ENCODE measurements around the gene GADD45A. TPM values are rescaled to one million over a fixed set of nuclear protein-coding genes. Genes with fewer than 3 reads are reported as not detected.

Gene GADD45A
- total RNA-seq, 1 experiment from 2014 or later, result 24.1 TPM

DNA sequence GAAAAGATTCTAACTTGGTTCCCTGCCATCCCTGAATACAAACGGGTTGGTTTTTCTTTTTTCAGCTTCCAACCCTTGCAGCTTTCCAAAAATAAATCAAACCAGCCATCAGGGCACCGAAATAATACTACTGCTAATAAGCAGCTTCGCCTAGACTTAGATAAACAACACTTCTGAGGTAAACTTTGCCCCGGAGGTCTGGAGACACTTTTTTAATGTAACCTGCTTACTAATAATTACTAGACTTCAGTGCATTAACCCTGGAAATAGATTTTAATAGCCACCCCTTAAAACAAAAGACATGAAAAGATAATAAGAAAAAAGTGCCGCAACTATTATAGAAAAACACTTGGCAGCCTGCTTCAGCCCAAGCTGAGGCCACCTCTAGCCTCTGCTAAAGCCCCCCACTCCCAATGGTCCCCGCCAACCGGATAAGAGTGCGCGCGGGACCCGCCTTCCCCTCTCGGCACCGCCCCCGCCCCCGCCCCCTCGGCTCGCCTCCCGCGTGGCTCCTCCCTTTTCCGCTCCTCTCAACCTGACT lies 405 bp upstream of the GADD45A start:
- in situ Hi-C loops (cut with HindIII; ENCODE audit: low pct_unique_long_range_greater_than_20kb, low sequenced_read_pairs), result no loop called here
- no peak for DNase-seq (ENCODE audit: low read depth)

DNA sequence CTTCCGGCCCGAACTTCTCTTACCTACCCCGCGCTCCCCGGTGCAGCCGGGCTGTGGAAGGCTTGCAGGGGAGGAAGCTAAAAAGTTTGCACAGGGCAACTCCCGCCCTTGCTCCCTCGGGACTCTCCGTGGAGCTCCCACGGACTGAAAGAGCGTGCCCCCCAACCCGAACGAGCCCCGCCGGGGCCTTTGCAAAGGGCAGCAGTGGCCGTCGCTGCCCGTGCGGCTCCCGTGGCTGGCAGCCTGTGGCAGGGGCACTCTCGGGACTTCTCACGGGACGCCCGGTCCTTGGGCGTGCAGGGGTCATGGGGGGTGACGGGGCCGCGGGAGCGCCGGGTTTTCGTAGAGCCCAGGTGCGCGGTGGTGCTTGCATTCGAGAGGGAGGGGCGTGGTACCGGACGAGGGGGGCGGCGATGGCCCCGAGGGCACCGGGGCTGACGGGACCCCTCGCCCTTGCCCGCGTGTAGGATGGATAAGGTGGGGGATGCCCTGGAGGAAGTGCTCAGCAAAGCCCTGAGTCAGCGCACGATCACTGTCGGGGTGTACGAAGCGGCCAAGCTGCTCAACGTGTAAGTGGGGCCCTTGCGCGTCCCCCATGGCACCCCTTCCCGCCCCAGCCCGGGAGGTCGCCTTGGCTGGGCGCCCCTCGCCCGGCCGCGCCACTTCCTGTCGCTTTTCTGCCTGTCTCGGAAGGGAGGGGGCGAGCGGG lies 711 bp downstream of the GADD45A start:
- in situ Hi-C loops (cut with HindIII; ENCODE audit: low pct_unique_long_range_greater_than_20kb, low sequenced_read_pairs), result no loop called here
- peak; percentile 31 for DNase-seq (ENCODE audit: low read depth)

DNA sequence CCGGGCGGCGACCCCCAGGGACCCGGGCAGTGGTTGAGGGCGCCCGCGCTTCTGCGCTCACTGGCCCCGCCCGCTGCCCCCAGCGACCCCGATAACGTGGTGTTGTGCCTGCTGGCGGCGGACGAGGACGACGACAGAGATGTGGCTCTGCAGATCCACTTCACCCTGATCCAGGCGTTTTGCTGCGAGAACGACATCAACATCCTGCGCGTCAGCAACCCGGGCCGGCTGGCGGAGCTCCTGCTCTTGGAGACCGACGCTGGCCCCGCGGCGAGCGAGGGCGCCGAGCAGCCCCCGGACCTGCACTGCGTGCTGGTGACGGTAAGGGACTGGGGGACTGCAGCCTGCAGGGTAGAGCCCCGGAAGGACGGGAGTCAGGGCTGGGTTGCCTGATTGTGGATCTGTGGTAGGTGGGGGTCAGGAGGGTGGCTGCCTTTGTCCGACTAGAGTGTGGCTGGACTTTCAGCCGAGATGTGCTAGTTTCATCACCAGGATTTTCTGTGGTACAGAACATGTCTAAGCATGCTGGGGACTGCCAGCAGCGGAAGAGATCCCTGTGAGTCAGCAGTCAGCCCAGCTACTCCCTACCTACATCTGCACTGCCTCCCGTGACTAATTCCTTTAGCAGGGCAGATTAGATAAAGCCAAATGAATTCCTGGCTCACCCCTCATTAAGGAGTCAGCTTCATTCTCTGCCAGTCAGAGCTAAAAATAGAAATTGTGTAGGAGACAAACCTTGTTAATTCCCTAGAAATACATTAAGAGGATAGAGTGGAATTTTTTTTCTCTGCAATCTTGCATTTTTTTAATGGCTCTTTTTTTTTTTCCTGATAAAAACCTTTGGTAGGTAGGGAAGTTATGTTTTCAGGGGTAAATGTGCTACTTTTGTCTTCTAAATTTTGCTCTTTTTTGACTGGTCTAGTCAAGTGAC lies 1.5 kb downstream of the GADD45A start:
- in situ Hi-C loops (cut with HindIII; ENCODE audit: low pct_unique_long_range_greater_than_20kb, low sequenced_read_pairs), result no loop called here
- peak; percentile 93 for DNase-seq (ENCODE audit: low read depth)

DNA sequence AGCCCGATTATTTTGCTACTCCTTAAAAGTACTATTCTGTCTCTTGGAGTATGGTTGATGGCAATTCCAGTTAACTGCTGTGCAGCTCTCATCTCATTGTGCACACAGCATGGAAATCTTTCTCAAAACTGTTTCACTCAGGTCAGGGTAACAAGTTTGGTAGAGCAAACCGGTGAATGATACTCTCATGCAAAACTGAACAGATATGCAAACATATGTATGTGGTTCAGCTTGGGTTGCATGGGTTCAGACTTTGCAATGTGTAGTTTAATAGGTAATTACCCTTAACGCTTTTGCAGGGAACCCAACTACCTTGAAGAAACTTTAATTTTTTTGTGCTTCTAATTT lies 2.2 kb downstream of the GADD45A start:
- no peak for DNase-seq (ENCODE audit: low read depth)
- in situ Hi-C loops (cut with HindIII; ENCODE audit: low pct_unique_long_range_greater_than_20kb, low sequenced_read_pairs), result no loop called here

DNA sequence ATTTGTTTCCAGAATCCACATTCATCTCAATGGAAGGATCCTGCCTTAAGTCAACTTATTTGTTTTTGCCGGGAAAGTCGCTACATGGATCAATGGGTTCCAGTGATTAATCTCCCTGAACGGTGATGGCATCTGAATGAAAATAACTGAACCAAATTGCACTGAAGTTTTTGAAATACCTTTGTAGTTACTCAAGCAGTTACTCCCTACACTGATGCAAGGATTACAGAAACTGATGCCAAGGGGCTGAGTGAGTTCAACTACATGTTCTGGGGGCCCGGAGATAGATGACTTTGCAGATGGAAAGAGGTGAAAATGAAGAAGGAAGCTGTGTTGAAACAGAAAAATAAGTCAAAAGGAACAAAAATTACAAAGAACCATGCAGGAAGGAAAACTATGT lies 2.6 kb downstream of the GADD45A start:
- in situ Hi-C loops (cut with HindIII; ENCODE audit: low pct_unique_long_range_greater_than_20kb, low sequenced_read_pairs), result no loop called here

DNA sequence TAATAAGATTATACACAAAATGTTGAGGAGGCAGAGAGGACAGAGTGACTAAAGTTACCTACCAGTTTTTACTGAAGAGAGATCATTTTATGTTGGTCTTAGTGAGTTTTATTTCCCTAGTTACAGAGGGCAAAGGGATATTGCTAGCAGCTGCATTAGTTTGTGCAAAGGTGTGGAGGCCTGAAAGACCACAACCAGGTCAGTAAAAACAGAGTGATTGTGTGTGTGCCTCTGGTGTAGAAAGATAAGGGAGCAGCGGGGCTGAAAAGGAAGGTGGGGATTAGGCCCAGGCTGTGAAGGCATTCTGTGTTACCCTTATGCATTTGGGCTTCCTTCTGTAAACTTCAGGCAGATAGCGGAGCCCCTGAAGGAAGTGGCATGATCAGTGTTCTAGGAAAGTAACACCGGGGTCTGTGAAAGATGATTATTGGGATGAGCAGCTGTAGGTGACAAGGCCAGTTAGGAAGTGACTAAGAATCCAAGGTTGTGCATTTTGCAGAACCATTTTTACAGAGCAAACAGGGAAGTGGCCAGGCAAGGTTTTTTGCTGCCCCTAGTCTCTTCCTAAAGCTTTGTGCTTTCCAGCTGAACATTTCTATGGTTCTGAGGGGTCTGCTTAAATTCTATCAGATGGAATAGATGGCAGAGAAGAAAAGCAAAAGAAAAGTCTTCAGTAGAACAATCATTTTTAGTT lies 3.7 kb downstream of the GADD45A start:
- DNase-seq (ENCODE audit: low read depth), result peak; percentile 25
- in situ Hi-C loops (cut with HindIII; ENCODE audit: low pct_unique_long_range_greater_than_20kb, low sequenced_read_pairs), result no loop called here

More for the DNA sequence above, 2.6 kb downstream of the GADD45A start:
- peak; percentile 73 for DNase-seq (ENCODE audit: low read depth)

DNA sequence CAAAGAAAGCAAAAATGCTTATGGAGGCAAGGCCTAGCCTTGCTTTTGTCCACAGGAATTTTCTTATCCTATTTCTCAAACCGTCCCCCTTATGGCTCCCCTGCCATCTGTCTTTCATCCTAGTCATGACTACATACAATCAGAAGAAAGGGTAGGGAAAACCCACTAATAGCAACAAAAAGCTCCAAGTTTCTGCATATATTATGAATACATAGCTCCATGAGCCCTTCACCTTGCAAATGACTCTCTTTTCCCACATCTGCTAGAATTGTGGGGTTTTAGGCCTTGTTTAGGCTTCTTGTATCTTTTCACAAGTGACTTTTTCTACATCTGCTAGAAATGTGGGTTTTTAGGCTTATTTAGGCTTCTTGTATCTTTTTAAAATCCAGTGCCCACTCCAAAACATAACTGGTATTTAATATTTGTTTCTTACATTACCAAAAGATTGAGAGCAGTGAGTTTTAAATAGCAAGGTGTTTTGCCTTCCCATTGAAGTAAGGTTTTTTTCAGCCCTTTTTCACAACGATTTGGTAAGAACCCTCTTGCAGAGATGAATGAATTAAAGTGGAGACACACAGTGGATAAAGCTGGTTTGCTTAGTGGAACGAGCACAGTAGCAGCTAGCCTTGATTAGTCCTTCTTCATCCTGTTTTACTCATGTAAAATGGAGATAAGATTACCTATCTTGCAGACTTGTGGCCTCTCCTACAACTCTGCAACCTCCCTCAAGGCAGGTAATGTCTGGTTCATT lies 4.4 kb downstream of the GADD45A start:
- no peak for DNase-seq (ENCODE audit: low read depth)
- in situ Hi-C loops (cut with HindIII; ENCODE audit: low pct_unique_long_range_greater_than_20kb, low sequenced_read_pairs), result no loop called here

DNA sequence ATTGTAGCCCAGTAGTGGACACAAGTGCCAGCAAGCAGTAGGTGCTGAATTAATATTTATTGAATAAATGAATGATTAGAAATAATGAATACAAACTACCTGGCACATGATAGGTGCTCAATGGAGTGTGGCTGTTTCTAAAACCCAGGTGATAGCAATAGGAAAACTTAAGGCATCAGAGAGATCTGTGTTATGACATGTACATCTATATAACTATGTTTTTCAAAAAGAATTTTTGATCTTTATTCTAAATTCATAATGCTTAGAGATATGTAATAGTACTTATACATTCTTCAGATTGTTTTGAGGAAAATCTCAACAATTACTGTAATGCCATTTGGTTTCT lies 5.0 kb downstream of the GADD45A start:
- no peak for DNase-seq (ENCODE audit: low read depth)
- in situ Hi-C loops (cut with HindIII; ENCODE audit: low pct_unique_long_range_greater_than_20kb, low sequenced_read_pairs), result no loop called here

DNA sequence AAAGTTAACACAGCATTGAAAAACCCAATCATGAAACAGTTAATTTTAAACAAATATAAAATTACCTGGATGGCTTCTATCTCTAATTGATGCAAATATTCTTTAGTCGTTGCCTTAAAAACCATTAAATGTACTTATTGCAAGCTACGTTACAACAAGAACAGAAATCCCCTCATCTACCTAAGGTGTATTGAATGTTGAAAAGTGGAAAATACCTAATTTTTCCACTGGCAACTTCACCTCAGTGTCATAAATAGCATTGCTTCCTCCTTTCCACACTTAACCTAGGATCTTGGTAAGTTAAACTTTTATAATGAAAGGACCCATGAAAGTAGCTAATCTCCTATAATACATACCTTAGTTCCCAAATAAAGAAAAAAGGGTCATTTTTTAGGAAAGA lies 5.4 kb downstream of the GADD45A start:
- DNase-seq (ENCODE audit: low read depth), result no peak
- in situ Hi-C loops (cut with HindIII; ENCODE audit: low pct_unique_long_range_greater_than_20kb, low sequenced_read_pairs), result no loop called here

DNA sequence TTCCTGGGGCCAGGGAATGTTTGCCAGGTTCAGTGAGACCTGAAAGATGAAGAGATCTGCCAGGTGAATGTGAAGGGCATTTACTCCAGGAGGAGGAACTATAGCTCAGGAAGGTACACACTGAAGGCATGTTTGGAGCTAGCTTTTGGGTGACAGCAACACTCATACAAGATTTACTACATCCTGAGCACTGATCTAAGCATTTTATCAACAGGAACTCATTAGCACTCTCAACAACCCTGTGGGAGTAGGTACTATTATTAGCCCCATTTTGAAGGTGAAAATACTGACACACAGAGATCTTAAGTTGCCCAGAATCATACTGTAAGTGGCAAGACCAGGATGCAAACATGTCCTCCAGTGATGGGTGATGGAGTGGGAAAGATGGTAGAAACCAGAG lies 6.7 kb downstream of the GADD45A start:
- DNase-seq (ENCODE audit: low read depth), result no peak
- in situ Hi-C loops (cut with HindIII; ENCODE audit: low pct_unique_long_range_greater_than_20kb, low sequenced_read_pairs), result no loop called here

DNA sequence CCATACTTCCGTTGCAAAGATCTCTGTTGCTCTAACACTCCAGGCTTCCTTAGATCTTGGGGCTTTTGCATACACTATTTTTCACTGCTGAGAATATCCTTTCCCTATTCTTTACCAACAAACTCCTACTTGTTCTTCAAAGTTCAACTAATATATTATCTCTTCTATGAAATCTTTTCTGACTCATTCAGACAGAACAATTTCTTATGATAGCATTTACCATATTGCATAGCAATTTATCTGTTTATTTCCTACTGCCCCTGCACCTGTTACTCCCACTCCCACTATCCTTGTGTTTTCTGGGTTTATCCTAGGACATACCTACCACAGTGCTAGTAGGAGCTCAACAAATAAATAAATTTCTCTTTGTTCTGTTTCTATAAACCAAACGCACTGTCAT lies 11.0 kb downstream of the GADD45A start:
- in situ Hi-C loops (cut with HindIII; ENCODE audit: low pct_unique_long_range_greater_than_20kb, low sequenced_read_pairs), result no loop called here
- no peak for DNase-seq (ENCODE audit: low read depth)

DNA sequence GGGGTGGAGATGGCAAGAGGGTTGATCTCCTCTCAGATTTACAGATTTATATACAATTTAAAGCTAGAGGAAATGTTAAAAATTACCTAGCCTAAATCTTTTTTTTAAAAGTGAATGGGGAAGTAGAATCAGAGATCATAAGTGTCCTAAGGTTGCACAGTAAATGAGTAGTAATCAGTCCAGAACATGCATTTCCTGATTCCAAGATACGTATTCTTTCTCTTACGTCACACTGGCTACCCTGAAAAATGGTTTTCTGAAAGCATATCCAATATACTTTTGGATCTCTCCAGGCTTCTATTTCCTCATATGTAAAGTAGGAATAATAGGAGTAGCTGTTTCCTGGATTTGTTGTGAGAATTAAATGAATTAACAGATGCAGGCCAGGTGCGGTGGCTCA lies 11.7 kb downstream of the GADD45A start:
- in situ Hi-C loops (cut with HindIII; ENCODE audit: low pct_unique_long_range_greater_than_20kb, low sequenced_read_pairs), result no loop called here
- no peak for DNase-seq (ENCODE audit: low read depth)

DNA sequence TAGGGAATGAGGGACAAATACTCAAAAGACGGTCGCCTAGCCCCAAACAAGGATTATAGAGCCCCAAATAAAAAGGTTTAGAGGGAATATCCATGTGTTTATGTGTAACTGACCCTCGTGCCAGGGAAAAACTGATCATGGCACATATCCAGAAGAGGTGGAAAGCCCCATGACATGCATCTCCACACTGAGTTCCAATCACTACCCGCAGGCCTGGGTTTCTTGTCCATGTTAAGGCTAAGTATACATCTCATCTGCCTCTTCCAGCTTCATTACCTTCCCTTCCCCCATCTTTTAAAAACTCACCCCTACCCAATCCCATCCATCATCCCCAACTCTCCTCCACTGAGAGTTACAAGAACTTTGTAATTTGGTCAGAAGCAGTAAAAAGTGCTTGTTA lies 15.2 kb downstream of the GADD45A start:
- in situ Hi-C loops (cut with HindIII; ENCODE audit: low pct_unique_long_range_greater_than_20kb, low sequenced_read_pairs), result no loop called here
- no peak for DNase-seq (ENCODE audit: low read depth)

DNA sequence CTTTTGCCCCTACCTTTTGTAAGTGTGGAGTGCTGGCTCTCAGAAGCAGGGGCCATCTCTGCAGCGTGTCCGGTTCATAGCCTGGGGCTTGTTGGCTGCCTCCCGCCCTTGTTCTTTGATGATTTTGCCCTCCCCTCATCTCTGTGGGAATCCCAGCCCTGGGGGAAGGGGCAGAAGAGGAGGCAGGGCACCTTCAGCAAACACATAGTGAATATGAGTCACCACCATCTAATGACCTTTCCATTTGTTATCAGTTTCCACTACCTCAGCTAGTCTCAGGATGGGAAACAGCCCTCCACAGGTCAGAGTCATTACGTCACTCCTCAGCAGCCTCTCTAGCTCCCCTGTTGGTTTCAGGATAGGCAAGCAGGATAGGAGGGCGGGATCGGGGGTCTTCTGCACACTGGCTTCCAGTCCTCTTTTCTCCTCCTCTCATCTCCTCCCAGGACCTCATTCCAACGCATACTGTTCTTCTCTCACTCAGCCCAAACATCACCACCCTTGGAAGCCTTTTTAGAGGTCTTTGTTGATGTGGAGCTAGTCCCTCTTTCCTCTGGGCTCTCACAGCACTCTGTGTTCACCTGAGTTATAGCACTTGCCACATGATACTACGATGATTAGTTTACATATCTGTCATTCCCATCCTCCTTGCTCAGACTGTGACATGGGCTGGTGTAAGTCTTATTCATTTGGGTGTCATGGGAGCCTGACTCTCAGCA lies 15.8 kb downstream of the GADD45A start:
- in situ Hi-C loops (cut with HindIII; ENCODE audit: low pct_unique_long_range_greater_than_20kb, low sequenced_read_pairs), result no loop called here

DNA sequence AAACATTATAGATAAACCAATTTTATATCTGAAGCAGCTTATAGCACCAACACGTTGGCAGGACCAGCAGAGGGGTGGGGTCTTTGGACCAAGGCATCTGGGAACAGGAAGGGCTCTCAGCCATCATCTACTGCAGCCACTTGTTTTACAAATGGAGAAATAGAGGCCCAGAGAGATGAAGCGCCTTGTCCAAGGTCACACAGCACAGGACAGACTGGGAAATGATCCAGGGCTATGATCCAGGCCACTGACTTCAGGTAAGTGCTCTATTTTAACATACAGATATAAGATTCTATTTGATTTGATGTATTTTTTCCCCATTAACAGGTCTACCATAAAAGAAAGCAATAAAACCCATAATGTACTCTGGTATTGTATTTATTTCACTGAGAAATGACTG lies 16.9 kb downstream of the GADD45A start:
- in situ Hi-C loops (cut with HindIII; ENCODE audit: low pct_unique_long_range_greater_than_20kb, low sequenced_read_pairs), result no loop called here
- DNase-seq (ENCODE audit: low read depth), result no peak

More for the DNA sequence above, 15.8 kb downstream of the GADD45A start:
- peak; percentile 95 for DNase-seq (ENCODE audit: low read depth)

DNA sequence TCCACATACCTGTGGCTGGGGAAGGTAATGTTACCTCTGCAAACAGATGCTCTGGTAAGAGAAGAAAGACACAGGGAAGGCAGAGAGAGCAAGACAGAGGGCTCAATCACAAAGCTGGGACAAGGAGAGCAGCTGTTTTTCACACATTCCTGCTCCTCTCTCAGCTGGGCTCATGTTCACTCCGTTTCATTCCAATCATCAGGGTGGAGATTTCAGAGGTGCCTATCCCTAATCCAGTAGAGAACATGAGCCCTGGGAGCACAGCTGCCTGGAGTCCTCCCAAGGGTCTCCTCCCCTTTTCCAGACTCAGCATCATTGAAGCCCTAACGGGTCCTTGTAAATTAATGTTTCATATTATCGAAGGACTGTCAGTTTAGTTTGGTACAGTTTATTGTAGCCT lies 19.4 kb downstream of the GADD45A start:
- in situ Hi-C loops (cut with HindIII; ENCODE audit: low pct_unique_long_range_greater_than_20kb, low sequenced_read_pairs), result no loop called here
- DNase-seq (ENCODE audit: low read depth), result no peak

DNA sequence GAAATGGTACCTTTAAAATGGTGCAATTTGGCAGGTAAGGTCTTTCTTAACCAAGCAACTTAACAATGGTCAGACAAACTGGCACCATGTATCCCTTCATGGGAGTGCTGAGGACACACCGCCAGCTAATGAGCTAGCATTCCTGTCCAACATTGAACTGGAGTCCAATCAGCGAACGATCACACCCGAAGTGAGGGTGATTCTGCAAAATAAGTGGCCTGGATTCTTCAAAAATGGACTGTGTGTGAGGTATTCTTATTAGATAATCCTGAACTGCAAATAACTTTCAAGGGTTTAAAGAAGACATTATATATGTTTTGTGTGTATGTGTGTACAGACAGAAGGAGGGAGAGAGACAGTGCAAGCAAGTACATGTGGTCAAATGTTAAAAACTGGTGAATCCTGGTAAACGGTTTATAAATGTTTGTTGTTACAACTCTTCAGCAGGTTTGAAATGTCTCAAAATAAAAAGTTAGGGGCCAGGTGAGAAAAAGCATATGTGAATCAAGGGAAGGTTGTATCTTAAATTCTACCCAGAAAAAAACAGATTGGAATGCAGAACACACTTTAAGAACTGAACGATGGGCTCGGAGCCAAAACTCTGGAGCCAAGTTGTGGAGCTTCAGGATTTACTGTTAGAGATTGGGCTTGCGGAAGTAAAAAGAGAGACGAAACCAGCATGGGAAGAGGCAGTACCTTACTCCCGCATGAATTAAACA lies 20.9 kb downstream of the GADD45A start:
- no peak for DNase-seq (ENCODE audit: low read depth)
- in situ Hi-C loops (cut with HindIII; ENCODE audit: low pct_unique_long_range_greater_than_20kb, low sequenced_read_pairs), result no loop called here
